CD4-positive, CD25-positive, alpha-beta regulatory T cell (primary cell): ENCODE data around the gene GOLGA6L22. TPM values are rescaled to one million over a fixed set of nuclear protein-coding genes. Genes with fewer than 3 reads are reported as not detected.
"Not testable (repeated sequence)": the region's sequence is repeated elsewhere in the genome, so short reads cannot be mapped to it uniquely, and the experiment has no call there.

ENCODE experiments used
- ATAC-seq, 2 donors: fragments of 150-1000 bp; cut with Tn5 transposase; one replicate each; pipeline ENCODE4 v1.10.0; 2021; ENCODE audit warnings: low read depth in 2 of 2, moderate number of reproducible peaks in 2 of 2, moderate library complexity in 1 of 2
- DNase-seq, 3 donors: peaks; one replicate each; pipeline versions ENCODE4 v3.0.0 to v3.0.0-alpha.2; 2012 to 2022; ENCODE audit warnings: mixed read lengths in 1 of 3
- H3K27ac ChIP-seq: one replicate; pipeline ENCODE4 v1.7.0; 2013; ENCODE audit warnings: mild to moderate bottlenecking, low read length; ENCODE audit not compliant: insufficient read depth, poor library complexity, severe bottlenecking
- H3K27me3 ChIP-seq: one replicate; pipeline ENCODE4 v1.7.0; 2013; ENCODE audit warnings: low read length; ENCODE audit not compliant: control insufficient read depth, insufficient read depth
- H3K36me3 ChIP-seq: one replicate; pipeline ENCODE4 v1.7.0; 2013; ENCODE audit warnings: mild to moderate bottlenecking, low read length, moderate library complexity; ENCODE audit not compliant: control insufficient read depth, insufficient read depth
- H3K4me1 ChIP-seq: 2 replicates; pipeline ENCODE4 v1.7.0; 2013; ENCODE audit warnings: mild to moderate bottlenecking, low read length; ENCODE audit not compliant: insufficient read depth, control insufficient read depth, poor library complexity, severe bottlenecking
- H3K4me3 ChIP-seq: one replicate; pipeline ENCODE4 v1.7.0; 2013; ENCODE audit warnings: low read depth, mild to moderate bottlenecking, low read length, moderate library complexity
- H3K9me3 ChIP-seq, 2 experiments: 1 replicate in 1 of 2; 2 replicates in 1 of 2; pipeline ENCODE4 v1.7.0; 2013; ENCODE audit warnings: low read length in 2 of 2, mild to moderate bottlenecking in 1 of 2, moderate library complexity in 1 of 2; ENCODE audit not compliant: control insufficient read depth in 2 of 2
- H3K27ac Mint-ChIP-seq, 3 donors: one replicate each; pipeline ENCODE4 v1.8.0; 2020 to 2022; ENCODE audit warnings: mild to moderate bottlenecking in 3 of 3, mixed read lengths in 3 of 3, moderate library complexity in 2 of 3
- H3K27me3 Mint-ChIP-seq: one replicate; pipeline ENCODE4 v1.8.0; 2022; ENCODE audit warnings: mild to moderate bottlenecking, mixed read lengths
- H3K36me3 Mint-ChIP-seq: one replicate; pipeline ENCODE4 v1.8.0; 2020; ENCODE audit warnings: mixed read lengths
- H3K4me1 Mint-ChIP-seq, 4 donors: one replicate each; pipeline ENCODE4 v1.8.0; 2020 to 2022; ENCODE audit warnings: mixed read lengths in 4 of 4, mild to moderate bottlenecking in 1 of 4
- H3K4me3 Mint-ChIP-seq, 4 donors: one replicate each; pipeline ENCODE4 v1.8.0; 2020 to 2022; ENCODE audit warnings: mild to moderate bottlenecking in 4 of 4, mixed read lengths in 4 of 4, moderate library complexity in 3 of 4
- H3K9me3 Mint-ChIP-seq, 7 donors: one replicate each; pipeline ENCODE4 v1.8.0; 2020 to 2022; ENCODE audit warnings: mixed read lengths in 7 of 7, mild to moderate bottlenecking in 3 of 7, moderate library complexity in 2 of 7
- polyA plus RNA-seq, 4 donors: library from polyadenylated mRNA; unstranded; fragments of 300-500 nt; fragmentation: Illumina TruSeq; gene quantifications; one replicate each; pipeline ENCODE4 v1.2.3, GENCODE V29; 2021
- total RNA-seq: library from RNA; stranded (reverse); gene quantifications from one replicate; pipeline ENCODE4 v1.2.3, GENCODE V29; 2022

Gene GOLGA6L22
- total and polyA plus RNA-seq, 5 donors from 2014 or later = not detected

- not testable (repeated sequence) for H3K27me3 Mint-ChIP-seq, H3K4me3 ChIP-seq, H3K4me1 ChIP-seq, H3K9me3 ChIP-seq, H3K27ac ChIP-seq, H3K36me3 Mint-ChIP-seq, H3K4me1 Mint-ChIP-seq, H3K27me3 ChIP-seq, H3K9me3 Mint-ChIP-seq, H3K36me3 ChIP-seq
- ATAC-seq (peak in 1 of 2 donors; percentile 50), DNase-seq (peak; percentile 38 to 49 (median 48))
- Mint-ChIP-seq H3K4me3 (peak overlapping the region; percentile 81 to 90 (median 83)), H3K27ac (peak overlapping the region in 1 of 3 donors; percentile 42)
Measured at GRCh38 chr15:22494490-22495113, 35.9 kb downstream of the GOLGA6L22 start.

- not testable (repeated sequence) for H3K36me3 ChIP-seq, H3K4me1 Mint-ChIP-seq, H3K9me3 Mint-ChIP-seq, H3K4me1 ChIP-seq, DNase-seq, H3K4me3 ChIP-seq, H3K27ac ChIP-seq, H3K27me3 ChIP-seq, H3K4me3 Mint-ChIP-seq, H3K36me3 Mint-ChIP-seq, H3K9me3 ChIP-seq, H3K27me3 Mint-ChIP-seq, H3K27ac Mint-ChIP-seq, ATAC-seq
Measured at GRCh38 chr15:22497200-22497599, 38.5 kb downstream of the GOLGA6L22 start.

- H3K27ac Mint-ChIP-seq, DNase-seq, H3K27me3 Mint-ChIP-seq, ATAC-seq, H3K9me3 ChIP-seq, H3K4me1 ChIP-seq, H3K27me3 ChIP-seq, H3K36me3 ChIP-seq, H3K27ac ChIP-seq, H3K4me3 Mint-ChIP-seq, H3K9me3 Mint-ChIP-seq, H3K36me3 Mint-ChIP-seq, H3K4me1 Mint-ChIP-seq, H3K4me3 ChIP-seq: not testable (repeated sequence)
Measured at GRCh38 chr15:22498220-22498925, 39.7 kb downstream of the GOLGA6L22 start.

- not testable (repeated sequence) for H3K4me3 ChIP-seq, DNase-seq, H3K9me3 ChIP-seq, H3K27me3 ChIP-seq, H3K27ac Mint-ChIP-seq, H3K4me3 Mint-ChIP-seq, H3K36me3 ChIP-seq, H3K9me3 Mint-ChIP-seq, H3K4me1 ChIP-seq, ATAC-seq, H3K36me3 Mint-ChIP-seq, H3K27ac ChIP-seq, H3K27me3 Mint-ChIP-seq, H3K4me1 Mint-ChIP-seq
Measured at GRCh38 chr15:22502272-22502671, 43.6 kb downstream of the GOLGA6L22 start.

GRCh38 chr15:22506959-22507358 lies 48.3 kb downstream of the GOLGA6L22 start:
- not testable (repeated sequence) for H3K36me3 Mint-ChIP-seq, H3K4me1 Mint-ChIP-seq, H3K9me3 Mint-ChIP-seq, H3K4me3 ChIP-seq, H3K27ac Mint-ChIP-seq, H3K36me3 ChIP-seq, DNase-seq, H3K27me3 ChIP-seq, ATAC-seq, H3K9me3 ChIP-seq, H3K27me3 Mint-ChIP-seq, H3K4me1 ChIP-seq, H3K4me3 Mint-ChIP-seq, H3K27ac ChIP-seq

- not testable (repeated sequence) for H3K36me3 Mint-ChIP-seq, H3K36me3 ChIP-seq, ATAC-seq, H3K4me3 Mint-ChIP-seq, H3K9me3 ChIP-seq, H3K27ac Mint-ChIP-seq, DNase-seq, H3K9me3 Mint-ChIP-seq, H3K4me1 Mint-ChIP-seq, H3K4me1 ChIP-seq, H3K27ac ChIP-seq, H3K27me3 ChIP-seq, H3K27me3 Mint-ChIP-seq, H3K4me3 ChIP-seq
Measured at GRCh38 chr15:22516140-22516539, 57.4 kb downstream of the GOLGA6L22 start.
